ENCODE data around the gene PNMT. TPM values are rescaled to one million over a fixed set of nuclear protein-coding genes. Genes with fewer than 3 reads are reported as not detected.

PNMT gene
- total and polyA plus RNA-seq, 2 donors (not counting 3 experiments of a cell fraction or from before 2014, with no cell fraction given): 0.11 TPM; not detected in 1

- Histone ChIP-seq H3K36me3 (ENCODE audit: control insufficient read depth in 2 of 2, extremely low read depth in 1 of 2, insufficient read depth in 2 of 2, low read length in 2 of 2) (no peaks in the 10 kb centered on the region), H3K79me2 (ENCODE audit: control insufficient read depth, insufficient read depth, low read length) (no peaks in the 10 kb centered on the region), H3K27me3 (ENCODE audit: control insufficient read depth in 2 of 2, insufficient read depth in 2 of 2, low read length in 2 of 2) (no peaks in the 10 kb centered on the region), H3K4me1 (ENCODE audit: control insufficient read depth, extremely low read depth, insufficient read depth, low read length) (no peaks in the 10 kb centered on the region), H3K9me3 (replicated peaks; ENCODE audit: control insufficient read depth, insufficient read depth, low read length) (no peaks in the 10 kb centered on the region), H3K9me1 (replicated peaks; ENCODE audit: control insufficient read depth, extremely low read depth, insufficient read depth, low read length) (no peaks in the 10 kb centered on the region), H4K20me1 (replicated peaks; ENCODE audit: control insufficient read depth, extremely low read depth, insufficient read depth, low read length) (no peaks in the 10 kb centered on the region), H3K4me2 (ENCODE audit: insufficient read depth, low read length) (no peak overlapping the region), H3K4me3 (replicated peaks in 1 of 3; ENCODE audit: insufficient read depth in 1 of 3, low read depth in 1 of 3, low read length in 3 of 3) (no peak overlapping the region), H3K9ac (replicated peaks; ENCODE audit: extremely low read depth, insufficient read depth, low read length) (no peak overlapping the region), H2AFZ (ENCODE audit: low read depth, low read length) (no peak overlapping the region), H3K27ac (ENCODE audit: insufficient read depth, low read depth, low read length) (no peak overlapping the region)
- no TSS peak for BruUV-seq (replicated peaks)
- intact Hi-C loops (cut with micrococcal nuclease): no loop called here
- TF ChIP-seq MYC (IDR thresholded peaks at IDR 0.05; ENCODE audit: low read depth, low read length) (no peak), GATA2 (IDR thresholded peaks at IDR 0.05; ENCODE audit: insufficient read depth, insufficient read length, low read depth, low read length) (no peak), POLR2A (IDR thresholded peaks at IDR 0.05; ENCODE audit: low read depth, low read length) (no peak), JUN (IDR thresholded peaks at IDR 0.05; ENCODE audit: borderline replicate concordance, insufficient read depth, insufficient read length, low read depth) (no peak), FOS (IDR thresholded peaks at IDR 0.05; ENCODE audit: borderline replicate concordance, insufficient read depth, low read length) (no peak), POLR2AphosphoS5 (IDR thresholded peaks at IDR 0.05; ENCODE audit: insufficient read depth, low read depth, low read length) (no peak)
- CTCF ChIA-PET: interaction anchor here (0.8 to 2.1 kb wide), 4 partner anchors 14 to 58 kb away, joined by 3 to 7 read pairs (median 4); no protein-coding TSS in a partner anchor
- dilution Hi-C loops (cut with MboI; ENCODE audit: extremely low pct_ligation_motif_present, low sequenced_read_pairs): no loop called here
- FAIRE-seq (no peak), DNase-seq (ENCODE audit: low read depth, low spot score) (no peak)
- POLR2A ChIA-PET: no interaction called here
Observed at GRCh38 chr17:39679521-39680192, 11.4 kb downstream of the PNMT start.

GRCh38 chr17:39683295-39683939, 15.2 kb downstream of the PNMT start:
- Histone ChIP-seq H2AFZ (ENCODE audit: low read depth, low read length) (no peak overlapping the region), H3K4me3 (replicated peaks in 1 of 3; ENCODE audit: insufficient read depth in 1 of 3, low read depth in 1 of 3, low read length in 3 of 3) (no peak overlapping the region), H3K9ac (replicated peaks; ENCODE audit: extremely low read depth, insufficient read depth, low read length) (no peak overlapping the region), H3K36me3 (ENCODE audit: control insufficient read depth in 2 of 2, extremely low read depth in 1 of 2, insufficient read depth in 2 of 2, low read length in 2 of 2) (no peaks in the 10 kb centered on the region), H3K9me3 (replicated peaks; ENCODE audit: control insufficient read depth, insufficient read depth, low read length) (no peaks in the 10 kb centered on the region), H3K4me1 (ENCODE audit: control insufficient read depth, extremely low read depth, insufficient read depth, low read length) (peaks cover 2% of the 10 kb centered on the region), H3K79me2 (ENCODE audit: control insufficient read depth, insufficient read depth, low read length) (no peaks in the 10 kb centered on the region), H3K4me2 (ENCODE audit: insufficient read depth, low read length) (no peak overlapping the region), H3K27ac (ENCODE audit: insufficient read depth, low read depth, low read length) (no peak overlapping the region), H3K9me1 (replicated peaks; ENCODE audit: control insufficient read depth, extremely low read depth, insufficient read depth, low read length) (no peaks in the 10 kb centered on the region), H4K20me1 (replicated peaks; ENCODE audit: control insufficient read depth, extremely low read depth, insufficient read depth, low read length) (no peaks in the 10 kb centered on the region), H3K27me3 (ENCODE audit: control insufficient read depth in 2 of 2, insufficient read depth in 2 of 2, low read length in 2 of 2) (no peaks in the 10 kb centered on the region)
- ChIA-PET POLR2A (no interaction called here), CTCF (interaction anchor here (1.0 to 1.2 kb wide), 2 partner anchors 12 to 60 kb away, joined by 3 to 4 read pairs; no protein-coding TSS in a partner anchor)
- FAIRE-seq (no peak), DNase-seq (ENCODE audit: low read depth, low spot score) (no peak)
- no peak for TF ChIP-seq POLR2A (IDR thresholded peaks at IDR 0.05; ENCODE audit: low read depth, low read length)
- no peak for TF ChIP-seq POLR2AphosphoS5 (IDR thresholded peaks at IDR 0.05; ENCODE audit: insufficient read depth, low read depth, low read length)
- TF ChIP-seq CTCF (IDR thresholded peaks at IDR 0.05; ENCODE audit: extremely low read depth in 1 of 2, insufficient read depth in 1 of 2, low read depth in 1 of 2, low read length in 2 of 2): no peak
- TF ChIP-seq EZH2 (IDR thresholded peaks at IDR 0.05; ENCODE audit: borderline replicate concordance, low read depth, low read length, severe bottlenecking): no peak
- TF ChIP-seq FOS (IDR thresholded peaks at IDR 0.05; ENCODE audit: borderline replicate concordance, insufficient read depth, low read length): no peak
- TF ChIP-seq GATA2 (IDR thresholded peaks at IDR 0.05; ENCODE audit: insufficient read depth, insufficient read length, low read depth, low read length): no peak
- TF ChIP-seq MAX (IDR thresholded peaks at IDR 0.05; ENCODE audit: insufficient read depth, insufficient read length): no peak
- TF ChIP-seq MYC (IDR thresholded peaks at IDR 0.05; ENCODE audit: low read depth, low read length): no peak
- no peak for TF ChIP-seq JUN (IDR thresholded peaks at IDR 0.05; ENCODE audit: borderline replicate concordance, insufficient read depth, insufficient read length, low read depth)
- intact Hi-C loops (cut with micrococcal nuclease) (no loop called here), dilution Hi-C loops (cut with MboI; ENCODE audit: extremely low pct_ligation_motif_present, low sequenced_read_pairs) (no loop called here)
- BruUV-seq (replicated peaks): no TSS peak

All from endothelial cell of umbilical vein (primary cell).